Pancreas (tissue), 10 donors: ENCODE results near the gene KIRREL1. TPM values are rescaled to one million over a fixed set of nuclear protein-coding genes. Genes with fewer than 3 reads are reported as not detected.

Experiments
- ATAC-seq, 4 donors: fragments of 200-7000 bp; cut with Tn5 transposase; one replicate each; pipeline versions ENCODE4 v1.8.0 to v1.9.1; 2020; ENCODE audit warnings: mild to moderate bottlenecking in 4 of 4, moderate library complexity in 4 of 4
- DNase-seq, 6 donors: peaks; one replicate each; pipeline ENCODE4 v3.0.0-alpha.2; 2020
- FAIRE-seq: peaks from 2 replicates; lab custom pipeline; 2012; peaks lifted over from hg19 to GRCh38; lab: Jason Lieb, UNC
- H3K27ac ChIP-seq, 4 donors: fragments of 200-600 bp; sonication (generic); 1 replicate in 3 of 4; 2 replicates in 1 of 4; pipeline versions ENCODE4 v1.5.0 to v1.8.0; 2020
- H3K27me3 ChIP-seq, 4 donors: fragments of 200-600 bp; one replicate each; pipeline ENCODE4 v1.8.0; 2021
- H3K36me3 ChIP-seq, 3 donors: fragments of 200-600 bp; sonication (generic) in 1 of 3; one replicate each; pipeline versions ENCODE4 v1.5.0 to v1.8.0; 2020 to 2021
- H3K4me1 ChIP-seq, 3 donors: fragments of 200-600 bp; one replicate each; pipeline ENCODE4 v1.8.0; 2021
- H3K4me3 ChIP-seq, 4 donors: fragments of 200-600 bp; sonication (generic) in 2 of 4; one replicate each; pipeline versions ENCODE4 v1.5.0 to v1.8.0; 2020 to 2021
- H3K9me3 ChIP-seq, 4 donors: fragments of 200-600 bp; one replicate each; pipeline ENCODE4 v1.8.0; 2021
- WGBS, 2 donors: extraction: QIAGEN DNeasy Blood & Tissue Kit; methylation state at CpG; one replicate each; pipeline ENCODE4 v1.1.7; 2013; 5-methylcytosine and 5-hydroxymethylcytosine counted together
- intact Hi-C, 3 donors: fragments of 100-400 bp; cut with DNase I; formaldehyde crosslinking; loops; one replicate each; pipeline versions ENCODE4 v1.11.1 to v1.14.2; 2022
- polyA plus RNA-seq, 2 donors: library from polyadenylated mRNA; stranded (reverse); fragments of 200-250 nt; gene quantifications; one replicate each; pipeline ENCODE4 v1.2.3, GENCODE V29; 2013
- total RNA-seq, 6 donors: library from RNA; stranded (reverse); fragmentation: NEBNext Ultra II Directional in 4 of 6; extraction: Animal tissue kit (Norgen Biotek cat#: 25700) in 4 of 6; gene quantifications; one replicate each; pipeline versions ENCODE4 v1.2.1 to v1.2.4, GENCODE V29; 2021 to 2023
- TF ChIP-seq, protein P1 (sequence below), 4 donors: fragments of 200-600 bp; sonication (generic) in 3 of 4; IDR thresholded peaks; one replicate each; pipeline versions ENCODE4 v1.5.0 to v1.8.0; 2021; ENCODE audit warnings: antibody characterized with exemption in 4 of 4
- donor health status: healthy with polysubstance abuse.
- donor health status: DM: no; HTN: no; CAD: no; lungs with moderate emphysema.
- donor health status: DM: no; HTN: no; CAD: no.
- donor health status: control.
- donor health status: control.
- donor health status: Bipolar disorder and iron deficiency.
- donor health status: DM: yes; HTN: yes; CAD: no.
- donor health status: DM: no; HTN: no; CAD: no.
- donor health status: DM: no; HTN: no; CAD: no.
- donor health status: DM: yes; HTN: yes; CAD: no.

KIRREL1 gene
- total and polyA plus RNA-seq, 8 donors = 1.9 to 13.0 (median 4.1) TPM

DNA sequence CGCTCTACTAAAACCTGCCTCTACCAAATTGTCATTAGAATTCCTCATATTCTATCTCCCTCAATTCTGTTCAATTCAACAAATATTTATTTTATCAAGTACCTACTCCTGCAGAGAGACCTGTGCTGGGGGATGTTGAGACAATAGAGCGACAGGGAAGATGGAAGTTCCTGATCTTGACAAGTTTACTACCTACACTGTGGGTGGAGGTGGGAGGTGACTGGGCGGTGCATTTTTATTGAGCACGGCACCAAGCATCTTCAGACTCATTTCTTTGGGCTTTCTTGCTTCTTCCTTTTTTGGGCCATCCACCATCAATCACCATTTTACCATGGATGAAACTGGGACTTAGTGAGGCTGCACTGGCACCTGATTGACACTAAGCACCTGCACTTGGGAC, 61.3 kb downstream of the KIRREL1 start:
- no peak for FAIRE-seq
- intact Hi-C loops = no loop called here
- H3K4me1 ChIP-seq = no peaks in the 10 kb centered on the region

DNA sequence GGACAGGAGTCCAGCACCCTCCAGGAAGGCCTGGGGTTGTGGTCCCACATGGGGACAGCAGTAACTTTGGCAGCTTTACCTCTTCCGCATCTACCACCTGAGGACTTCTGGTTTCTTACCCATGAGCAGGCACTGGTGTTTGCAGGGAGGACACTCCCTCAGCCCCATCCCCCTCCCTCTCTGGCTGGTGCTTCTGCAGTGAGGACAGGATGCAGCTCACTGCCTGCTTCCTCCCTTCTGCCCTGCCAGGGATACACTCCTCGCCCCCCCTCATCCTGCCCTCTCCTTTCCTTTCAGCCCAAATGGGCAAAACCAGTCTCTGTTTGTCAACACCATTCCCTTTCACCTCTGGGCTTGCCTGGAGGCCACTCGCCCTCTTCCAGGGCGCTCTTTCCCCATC, 62.4 kb downstream of the KIRREL1 start:
- H3K4me1 ChIP-seq = no peaks in the 10 kb centered on the region
- H3K27me3 ChIP-seq = no peaks in the 10 kb centered on the region
- ATAC-seq (no peak), FAIRE-seq (no peak), DNase-seq (no peak)
- H3K27ac ChIP-seq = no peak overlapping the region
- intact Hi-C loops = no loop called here
- WGBS, 2 donors = 62 to 78% methylated on average over 4 of the region's 4 CpGs
- H3K4me3 ChIP-seq = no peak overlapping the region
- H3K9me3 ChIP-seq = no peaks in the 10 kb centered on the region
- TF ChIP-seq, protein P1, sequence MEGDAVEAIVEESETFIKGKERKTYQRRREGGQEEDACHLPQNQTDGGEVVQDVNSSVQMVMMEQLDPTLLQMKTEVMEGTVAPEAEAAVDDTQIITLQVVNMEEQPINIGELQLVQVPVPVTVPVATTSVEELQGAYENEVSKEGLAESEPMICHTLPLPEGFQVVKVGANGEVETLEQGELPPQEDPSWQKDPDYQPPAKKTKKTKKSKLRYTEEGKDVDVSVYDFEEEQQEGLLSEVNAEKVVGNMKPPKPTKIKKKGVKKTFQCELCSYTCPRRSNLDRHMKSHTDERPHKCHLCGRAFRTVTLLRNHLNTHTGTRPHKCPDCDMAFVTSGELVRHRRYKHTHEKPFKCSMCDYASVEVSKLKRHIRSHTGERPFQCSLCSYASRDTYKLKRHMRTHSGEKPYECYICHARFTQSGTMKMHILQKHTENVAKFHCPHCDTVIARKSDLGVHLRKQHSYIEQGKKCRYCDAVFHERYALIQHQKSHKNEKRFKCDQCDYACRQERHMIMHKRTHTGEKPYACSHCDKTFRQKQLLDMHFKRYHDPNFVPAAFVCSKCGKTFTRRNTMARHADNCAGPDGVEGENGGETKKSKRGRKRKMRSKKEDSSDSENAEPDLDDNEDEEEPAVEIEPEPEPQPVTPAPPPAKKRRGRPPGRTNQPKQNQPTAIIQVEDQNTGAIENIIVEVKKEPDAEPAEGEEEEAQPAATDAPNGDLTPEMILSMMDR (IDR thresholded peaks at IDR 0.05) = no peak
- H3K36me3 ChIP-seq = no peaks in the 10 kb centered on the region

More for the DNA sequence above, 61.3 kb downstream of the KIRREL1 start:
- Histone ChIP-seq H3K27me3 (no peaks in the 10 kb centered on the region), H3K4me3 (no peak overlapping the region), H3K9me3 (no peaks in the 10 kb centered on the region), H3K27ac (no peak overlapping the region), H3K36me3 (no peaks in the 10 kb centered on the region)
- 94 to 96% methylated on average over 4 of the region's 4 CpGs for WGBS, 2 donors
- DNase-seq = no peak
- no peak for ATAC-seq
- TF ChIP-seq, protein P1 (IDR thresholded peaks at IDR 0.05) = no peak

DNA sequence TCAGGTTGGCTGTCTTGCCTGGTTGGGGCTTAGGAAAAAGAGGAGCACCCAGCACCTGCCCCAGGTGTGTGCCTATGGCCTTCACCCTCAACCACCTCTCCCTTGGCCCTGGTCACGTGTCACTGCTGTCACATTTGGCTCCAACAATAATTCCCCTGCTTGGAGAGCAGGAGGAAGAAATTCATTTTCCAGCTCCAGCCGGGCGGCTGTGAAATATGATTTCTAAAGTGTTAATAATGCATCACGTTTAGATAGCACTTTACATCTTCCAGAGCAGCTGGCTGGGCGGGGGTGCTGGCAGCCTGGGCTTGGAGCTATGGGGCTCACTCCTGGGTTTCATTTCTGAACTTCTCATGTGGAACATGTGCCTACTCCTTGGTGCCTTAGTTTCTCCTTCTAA, 63.1 kb downstream of the KIRREL1 start:
- no peaks in the 10 kb centered on the region for H3K27me3 ChIP-seq
- H3K36me3 ChIP-seq = no peaks in the 10 kb centered on the region
- H3K9me3 ChIP-seq = no peaks in the 10 kb centered on the region
- ATAC-seq (no peak), FAIRE-seq (no peak), DNase-seq (no peak)
- H3K4me1 ChIP-seq = no peaks in the 10 kb centered on the region
- TF ChIP-seq, protein P1 (IDR thresholded peaks at IDR 0.05) = no peak
- WGBS, 2 donors = 48 to 49% methylated on average over 5 of the region's 5 CpGs
- intact Hi-C loops = no loop called here
- no peak overlapping the region for H3K4me3 ChIP-seq
- no peak overlapping the region for H3K27ac ChIP-seq

DNA sequence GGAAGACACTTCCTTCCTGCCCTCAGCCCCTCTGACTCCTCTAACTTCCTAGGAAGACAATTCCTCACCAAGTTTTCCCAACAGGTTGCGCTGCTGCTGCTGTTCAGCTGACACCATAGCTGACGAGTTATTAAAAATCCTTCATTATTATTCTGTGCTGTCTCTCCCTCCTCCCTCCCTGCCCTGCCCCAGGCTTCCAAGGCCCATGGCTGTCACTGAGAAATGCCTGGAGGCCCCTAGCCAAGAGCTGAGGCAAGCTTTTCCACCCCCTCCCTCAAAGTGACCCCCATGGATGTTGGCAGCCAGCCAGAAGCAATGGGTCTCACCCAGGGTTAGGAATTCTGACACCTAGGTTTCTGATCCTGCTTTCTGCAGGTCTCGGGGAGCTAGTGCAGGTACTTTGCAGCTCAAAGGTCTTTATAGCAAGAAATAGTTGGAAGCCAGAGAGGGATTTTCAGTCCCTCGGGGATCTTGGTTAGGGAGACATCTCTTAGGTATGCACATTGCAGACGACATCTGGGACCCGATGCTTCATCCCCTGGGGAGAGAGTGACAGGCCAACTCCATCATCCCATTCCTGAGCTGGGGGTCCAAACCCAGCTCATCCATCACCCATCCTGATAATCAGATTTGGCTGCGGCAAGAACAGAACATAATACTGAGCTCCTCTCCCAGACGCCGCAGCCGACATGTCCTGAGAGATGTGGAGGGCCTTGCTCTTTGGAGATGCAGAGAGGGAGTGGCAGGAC, 65.0 kb downstream of the KIRREL1 start:
- peak in 1 of 6 donors; percentile 30 for DNase-seq
- ATAC-seq = no peak
- no peaks in the 10 kb centered on the region for H3K36me3 ChIP-seq
- no peaks in the 10 kb centered on the region for H3K9me3 ChIP-seq
- H3K4me3 ChIP-seq = no peak overlapping the region
- intact Hi-C loops = no loop called here
- 79 to 84% methylated on average over 10 of the region's 10 CpGs for WGBS, 2 donors
- TF ChIP-seq, protein P1 (IDR thresholded peaks at IDR 0.05) = no peak
- H3K27ac ChIP-seq = no peak overlapping the region
- H3K4me1 ChIP-seq = no peaks in the 10 kb centered on the region
- no peaks in the 10 kb centered on the region for H3K27me3 ChIP-seq
- FAIRE-seq = no peak

DNA sequence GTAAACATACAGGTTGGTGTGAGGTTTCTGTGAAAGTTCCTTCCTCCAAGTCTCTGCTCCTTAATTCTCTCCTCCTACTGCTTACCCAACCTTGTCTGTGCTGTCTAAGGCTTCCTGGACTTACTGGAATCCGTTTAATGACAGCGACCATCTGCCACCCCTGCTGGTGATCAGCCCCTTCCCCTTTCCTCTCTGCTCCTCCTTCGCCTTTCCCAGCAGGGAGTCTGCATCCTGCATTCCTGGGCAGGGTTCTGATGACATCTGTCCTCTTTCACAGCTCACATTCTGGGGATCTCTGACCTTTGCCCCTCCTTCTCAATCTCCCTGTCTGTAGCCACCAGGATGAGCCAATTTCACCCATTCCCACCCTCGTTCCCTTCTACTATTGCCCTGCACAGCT, 66.5 kb downstream of the KIRREL1 start:
- H3K27ac ChIP-seq = no peak overlapping the region
- TF ChIP-seq, protein P1 (IDR thresholded peaks at IDR 0.05) = no peak
- no peak for DNase-seq
- no peaks in the 10 kb centered on the region for H3K9me3 ChIP-seq
- H3K36me3 ChIP-seq = no peaks in the 10 kb centered on the region
- intact Hi-C loops = no loop called here
- H3K27me3 ChIP-seq = no peaks in the 10 kb centered on the region
- no peak overlapping the region for H3K4me3 ChIP-seq
- FAIRE-seq = no peak
- no peak for ATAC-seq
- WGBS, 2 donors = 30 to 33% methylated on average over 4 of the region's 4 CpGs
- no peaks in the 10 kb centered on the region for H3K4me1 ChIP-seq
